Activated CD8-positive, alpha-beta T cell treated with anti-CD3 and anti-CD28 coated beads, Interleukin-2, amount 10 ng/mL, durations not matched to agents 7 days and 5 days (primary cell): ENCODE measurements around the gene FBXL16. TPM values are rescaled to one million over a fixed set of nuclear protein-coding genes. Genes with fewer than 3 reads are reported as not detected.

Experiments used
- ATAC-seq: fragments of 150-1000 bp; cut with Tn5 transposase; one replicate; pipeline ENCODE4 v1.10.0; 2021; ENCODE audit warnings: moderate library complexity
- CTCF ChIA-PET: fragments of 350-600 bp; sonication (Branson Sonifier 250); formaldehyde crosslinking; loops from one replicate; lab custom pipeline; 2021; ENCODE audit warnings: antibody characterized with exemption; lab: Charles Lee
- POLR2A ChIA-PET: fragments of 350-600 bp; sonication (Branson Sonifier 250); formaldehyde crosslinking; loops from one replicate; lab custom pipeline; 2021; ENCODE audit warnings: antibody characterized with exemption; lab: Charles Lee
- DNase-seq: peaks from one replicate; pipeline ENCODE4 v3.0.0-alpha.2; 2020
- H3K27ac Mint-ChIP-seq: one replicate; pipeline ENCODE4 v1.8.0; 2021; ENCODE audit warnings: mild to moderate bottlenecking, mixed read lengths
- H3K27me3 Mint-ChIP-seq: one replicate; pipeline ENCODE4 v1.8.0; 2021; ENCODE audit warnings: low read depth, mixed read lengths
- H3K36me3 Mint-ChIP-seq: one replicate; pipeline ENCODE4 v1.8.0; 2021; ENCODE audit warnings: low read depth, mixed read lengths
- H3K4me1 Mint-ChIP-seq: one replicate; pipeline ENCODE4 v1.8.0; 2021; ENCODE audit warnings: low read depth, mixed read lengths
- H3K4me3 Mint-ChIP-seq: one replicate; pipeline ENCODE4 v1.8.0; 2021; ENCODE audit warnings: mild to moderate bottlenecking, mixed read lengths
- H3K9me3 Mint-ChIP-seq: one replicate; pipeline ENCODE4 v1.8.0; 2022; ENCODE audit warnings: mixed read lengths; ENCODE audit not compliant: insufficient read depth
- total RNA-seq, 2 experiments: library from RNA; stranded (reverse); gene quantifications; one replicate each; pipeline ENCODE4 v1.2.3, GENCODE V29; 2021

Gene FBXL16
- total RNA-seq, 2 experiments from 2014 or later = 5.9 to 7.3 TPM

DNA sequence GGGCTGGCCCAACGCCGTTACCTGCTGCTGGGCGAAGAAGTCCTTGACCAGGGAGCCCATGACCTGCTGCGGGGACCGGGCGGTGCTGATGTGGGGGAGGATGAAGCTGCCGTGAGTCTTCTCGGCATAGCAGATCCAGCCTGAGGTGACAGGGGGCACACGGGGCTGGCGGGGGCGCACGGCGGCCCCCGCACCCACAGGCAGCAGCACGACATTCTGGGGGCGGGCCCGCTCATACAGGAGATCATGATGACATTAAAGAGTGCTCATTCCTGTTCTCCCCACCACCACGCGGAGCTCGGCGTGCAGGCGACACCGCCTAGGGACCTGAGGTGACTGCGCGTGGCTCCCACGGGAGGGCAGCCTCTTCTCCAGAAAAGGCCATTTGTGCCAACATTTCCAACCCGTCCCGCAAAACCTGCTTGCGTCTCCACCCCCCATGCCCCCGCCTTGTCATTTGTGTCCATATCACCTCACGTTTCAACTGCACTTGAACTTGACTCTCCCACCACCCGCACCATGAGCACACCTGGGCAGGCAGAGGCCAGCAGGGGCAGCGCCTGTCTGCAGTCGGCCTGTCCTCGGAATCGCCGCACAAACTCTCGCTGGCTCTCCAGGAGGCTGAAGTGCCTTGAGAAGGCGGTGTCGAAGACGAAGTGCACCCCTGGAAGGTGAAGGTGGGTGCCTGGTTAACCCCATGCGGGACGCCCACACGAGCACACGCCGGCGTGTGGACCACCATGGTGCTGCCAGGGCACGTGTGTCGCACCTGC lies 28.8 kb upstream of the FBXL16 start:
- peaks cover 26% of the 10 kb centered on the region for H3K4me1 Mint-ChIP-seq
- H3K9me3 Mint-ChIP-seq = no peaks in the 10 kb centered on the region
- no peak for ATAC-seq
- no peak overlapping the region for H3K4me3 Mint-ChIP-seq
- ChIA-PET POLR2A (no interaction called here), CTCF (no interaction called here)
- peaks cover 22% of the 10 kb centered on the region for H3K36me3 Mint-ChIP-seq
- H3K27ac Mint-ChIP-seq = no peak overlapping the region
- DNase-seq = no peak
- no peaks in the 10 kb centered on the region for H3K27me3 Mint-ChIP-seq

DNA sequence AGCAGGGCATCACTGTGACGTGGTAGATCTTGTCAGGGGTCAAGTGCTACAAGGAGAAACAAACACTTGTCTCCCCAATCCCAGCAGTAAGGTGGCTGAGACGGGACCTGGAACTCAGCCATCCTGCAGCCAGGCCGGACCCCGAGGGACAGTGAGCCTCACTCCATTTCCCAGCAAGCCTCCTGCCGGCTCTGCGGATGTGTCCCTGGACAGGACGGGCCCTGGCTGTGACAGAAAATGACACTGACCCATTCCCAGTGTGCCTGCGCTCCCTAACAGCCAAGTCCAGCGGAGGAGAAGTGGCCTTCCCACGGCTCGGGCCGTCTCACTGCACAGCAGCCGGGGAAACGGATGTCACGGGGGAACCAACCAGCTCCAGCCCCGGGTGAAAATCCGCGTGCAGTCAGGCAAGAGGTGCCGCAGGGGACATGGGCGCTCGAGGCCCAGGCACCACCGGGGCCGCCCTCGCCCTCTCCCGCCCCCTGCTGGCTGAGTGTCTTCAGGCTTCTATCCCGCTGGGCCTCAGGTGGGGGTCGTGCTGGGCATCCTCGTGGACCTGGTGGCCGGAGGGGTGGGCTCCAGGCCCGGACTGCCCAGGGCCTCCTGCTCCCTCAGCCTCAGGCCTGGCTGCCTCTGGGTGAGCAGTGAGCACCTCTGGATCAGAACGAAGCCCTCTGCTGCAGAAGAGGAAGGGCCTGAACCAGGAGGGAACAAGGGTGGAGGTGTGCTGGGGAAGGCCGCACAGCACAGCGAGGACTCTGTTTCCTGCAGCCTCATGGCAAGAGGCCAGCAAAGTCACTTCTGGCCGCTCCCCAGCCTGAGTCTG lies 28.0 kb upstream of the FBXL16 start:
- ATAC-seq (peak; percentile 31), DNase-seq (no peak)
- H3K4me1 Mint-ChIP-seq = peaks cover 20% of the 10 kb centered on the region
- H3K9me3 Mint-ChIP-seq = no peaks in the 10 kb centered on the region
- CTCF ChIA-PET = interaction anchor here (0.6 to 1.9 kb wide), 4 partner anchors 12 to 22 kb away, joined by 3 to 10 read pairs (median 4); partner anchors contain the start of gene METRN
- H3K36me3 Mint-ChIP-seq = peaks cover 19% of the 10 kb centered on the region
- H3K4me3 Mint-ChIP-seq = no peak overlapping the region
- H3K27me3 Mint-ChIP-seq = no peaks in the 10 kb centered on the region
- POLR2A ChIA-PET = interaction anchor here (0.5 kb wide), 1 partner anchor 231 kb away, joined by 3 read pairs; no protein-coding TSS in a partner anchor
- no peak overlapping the region for H3K27ac Mint-ChIP-seq

- POLR2A ChIA-PET = interaction anchor here (0.5 kb wide), 1 partner anchor 232 kb away, joined by 3 read pairs; no protein-coding TSS in a partner anchor
- Mint-ChIP-seq H3K36me3 (peaks cover 17% of the 10 kb centered on the region), H3K27me3 (no peaks in the 10 kb centered on the region), H3K4me3 (no peak overlapping the region), H3K9me3 (no peaks in the 10 kb centered on the region), H3K4me1 (peaks cover 18% of the 10 kb centered on the region), H3K27ac (no peak overlapping the region)
- DNase-seq (no peak), ATAC-seq (no peak)
- CTCF ChIA-PET = interaction anchor here (0.6 to 1.9 kb wide), 4 partner anchors 12 to 21 kb away, joined by 3 to 10 read pairs (median 4); partner anchors contain the start of gene METRN
These were observed 27.3 kb upstream of the FBXL16 start for GRCh38 chr16:732936-733335.

GRCh38 chr16:732332-732731 lies 26.7 kb upstream of the FBXL16 start:
- Mint-ChIP-seq H3K36me3 (peaks cover 14% of the 10 kb centered on the region), H3K9me3 (no peaks in the 10 kb centered on the region), H3K27me3 (no peaks in the 10 kb centered on the region), H3K4me1 (peaks cover 12% of the 10 kb centered on the region), H3K27ac (no peak overlapping the region), H3K4me3 (no peak overlapping the region)
- DNase-seq (no peak), ATAC-seq (no peak)
- POLR2A ChIA-PET = interaction anchor here (1.7 kb wide), 1 partner anchor 17 kb away, joined by 6 read pairs; the partner anchor contains the start of gene METRN
- CTCF ChIA-PET = interaction anchor here (1.0 to 1.9 kb wide), 3 partner anchors 8 to 20 kb away, joined by 3 to 10 read pairs (median 6); partner anchors contain the start of gene CIAO3

GRCh38 chr16:730666-731509 lies 25.3 kb upstream of the FBXL16 start:
- CTCF ChIA-PET = interaction anchor here (0.7 kb wide), 1 partner anchor 41 kb away, joined by 3 read pairs; the partner anchor contains the start of gene WDR24
- ATAC-seq = no peak

GRCh38 chr16:729768-730665 lies 24.4 kb upstream of the FBXL16 start:
- DNase-seq (no peak), ATAC-seq (no peak)
- Mint-ChIP-seq H3K27me3 (no peaks in the 10 kb centered on the region), H3K36me3 (peaks cover 4% of the 10 kb centered on the region), H3K4me3 (no peak overlapping the region), H3K4me1 (no peaks in the 10 kb centered on the region), H3K9me3 (no peaks in the 10 kb centered on the region), H3K27ac (no peak overlapping the region)
- POLR2A ChIA-PET = interaction anchor here (1.1 to 2.9 kb wide), 2 partner anchors 10 to 11 kb away, joined by 3 to 10 read pairs; partner anchors contain the start of gene CIAO3
- CTCF ChIA-PET = interaction anchor here (0.7 to 1.4 kb wide), 3 partner anchors 11 to 40 kb away, joined by 3 read pairs; partner anchors contain the start of genes CIAO3 and WDR24

More at GRCh38 chr16:730666-731509, 25.3 kb upstream of the FBXL16 start:
- Mint-ChIP-seq H3K27me3 (no peaks in the 10 kb centered on the region), H3K36me3 (peaks cover 11% of the 10 kb centered on the region), H3K27ac (no peak overlapping the region), H3K9me3 (no peaks in the 10 kb centered on the region), H3K4me3 (no peak overlapping the region), H3K4me1 (peaks cover 7% of the 10 kb centered on the region)
- no peak for DNase-seq
- POLR2A ChIA-PET = interaction anchor here (1.1 to 2.9 kb wide), 3 partner anchors 10 to 15 kb away, joined by 3 to 10 read pairs (median 6); partner anchors contain the start of genes CIAO3 and METRN

DNA sequence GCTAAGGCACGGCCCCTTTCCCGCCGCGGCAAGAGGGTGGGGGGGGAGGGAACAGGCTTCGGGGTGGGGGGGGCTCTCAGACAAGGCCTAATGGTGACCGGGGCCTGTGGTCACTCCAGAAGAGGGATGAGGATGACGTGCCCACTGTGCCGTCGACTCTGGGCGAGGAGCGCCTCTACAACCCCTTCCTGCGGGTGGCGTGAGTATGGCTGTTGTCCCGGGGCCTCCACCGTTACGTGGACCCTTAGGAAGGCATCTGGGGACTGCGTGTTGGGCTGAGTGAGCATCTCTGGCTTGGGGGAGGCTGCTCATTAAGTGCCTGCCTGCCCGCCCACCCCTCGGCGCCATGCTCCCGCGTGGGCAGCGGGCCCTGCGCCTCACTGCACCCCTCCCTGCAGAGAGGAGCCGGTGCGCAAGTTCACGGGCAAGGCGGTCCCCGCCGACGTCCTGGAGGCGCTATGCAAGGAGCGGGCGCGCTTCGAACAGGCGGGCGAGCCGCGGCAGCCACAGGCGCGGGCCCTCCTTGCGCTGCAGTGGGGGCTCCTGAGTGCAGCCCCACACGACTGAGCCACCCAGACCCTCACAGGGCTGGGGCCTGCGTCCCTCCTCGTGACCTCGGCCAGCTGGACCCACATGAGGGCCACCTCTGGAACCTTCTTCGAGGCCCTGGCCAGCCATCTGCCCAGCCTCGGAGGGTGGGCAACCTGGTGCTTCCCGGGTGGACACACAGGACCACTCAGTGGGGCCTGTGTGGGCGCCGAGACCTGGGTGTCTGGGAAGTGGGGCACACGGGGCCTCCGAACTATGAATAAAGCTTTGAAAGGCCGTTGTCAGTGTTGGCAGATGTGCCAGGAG lies 23.5 kb upstream of the FBXL16 start:
- Mint-ChIP-seq H3K9me3 (no peaks in the 10 kb centered on the region), H3K27ac (no peak overlapping the region), H3K4me1 (no peaks in the 10 kb centered on the region), H3K36me3 (peaks cover 4% of the 10 kb centered on the region), H3K4me3 (no peak overlapping the region), H3K27me3 (no peaks in the 10 kb centered on the region)
- ATAC-seq (no peak), DNase-seq (no peak)
- CTCF ChIA-PET = interaction anchor here (1.3 to 1.7 kb wide), 4 partner anchors 9 to 59 kb away, joined by 3 to 6 read pairs (median 3); partner anchors contain the start of genes CIAO3 and RPUSD1
- POLR2A ChIA-PET = interaction anchor here (1.1 to 2.9 kb wide), 2 partner anchors 10 to 12 kb away, joined by 3 to 10 read pairs; partner anchors contain the start of gene CIAO3

DNA sequence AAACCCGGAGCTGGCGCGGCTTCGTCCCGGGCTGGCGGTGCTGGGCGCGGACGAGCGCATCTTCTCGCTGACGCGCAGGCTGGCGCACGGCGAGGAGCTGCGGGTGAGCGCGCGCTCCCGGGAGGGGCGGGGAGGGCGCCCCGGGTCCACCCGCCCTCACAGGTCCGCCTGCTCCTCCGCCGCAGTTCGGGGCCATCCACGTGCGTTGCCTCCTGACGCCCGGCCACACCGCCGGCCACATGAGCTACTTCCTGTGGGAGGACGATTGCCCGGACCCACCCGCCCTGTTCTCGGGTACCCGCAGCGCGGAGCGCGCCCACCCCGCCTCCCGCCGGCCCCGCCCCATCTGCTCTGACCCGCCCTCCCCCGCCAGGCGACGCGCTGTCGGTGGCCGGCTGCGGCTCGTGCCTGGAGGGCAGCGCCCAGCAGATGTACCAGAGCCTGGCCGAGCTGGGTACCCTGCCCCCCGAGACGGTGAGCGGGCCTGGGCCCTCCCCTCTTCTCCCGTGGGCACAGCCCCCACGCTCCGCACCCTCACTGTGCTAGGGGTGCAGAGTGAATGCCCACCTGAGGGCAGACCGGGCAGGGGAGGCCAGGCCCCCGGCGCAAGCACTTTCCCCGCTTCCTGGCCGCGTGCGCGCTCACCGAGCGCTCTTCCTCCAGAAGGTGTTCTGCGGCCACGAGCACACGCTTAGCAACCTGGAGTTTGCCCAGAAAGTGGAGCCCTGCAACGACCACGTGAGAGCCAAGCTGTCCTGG lies 22.7 kb upstream of the FBXL16 start:
- Mint-ChIP-seq H3K36me3 (peaks cover 4% of the 10 kb centered on the region), H3K4me1 (no peaks in the 10 kb centered on the region), H3K4me3 (peak overlapping the region; percentile 40), H3K9me3 (no peaks in the 10 kb centered on the region), H3K27me3 (no peaks in the 10 kb centered on the region), H3K27ac (no peak overlapping the region)
- DNase-seq (peak; percentile 72), ATAC-seq (peak; percentile 62)
- POLR2A ChIA-PET = interaction anchor here (1.2 to 2.9 kb wide), 2 partner anchors 9 to 12 kb away, joined by 5 to 10 read pairs; no protein-coding TSS in a partner anchor
- CTCF ChIA-PET = interaction anchor here (1.3 to 1.7 kb wide), 3 partner anchors 8 to 60 kb away, joined by 3 to 6 read pairs (median 4); partner anchors contain the start of gene RPUSD1
